ENCODE results near the gene ADAM12. TPM values are rescaled to one million over a fixed set of nuclear protein-coding genes. Genes with fewer than 3 reads are reported as not detected.

ADAM12 gene
- polyA plus RNA-seq, 3 donors: 0.05 TPM; not detected in 2

DNA sequence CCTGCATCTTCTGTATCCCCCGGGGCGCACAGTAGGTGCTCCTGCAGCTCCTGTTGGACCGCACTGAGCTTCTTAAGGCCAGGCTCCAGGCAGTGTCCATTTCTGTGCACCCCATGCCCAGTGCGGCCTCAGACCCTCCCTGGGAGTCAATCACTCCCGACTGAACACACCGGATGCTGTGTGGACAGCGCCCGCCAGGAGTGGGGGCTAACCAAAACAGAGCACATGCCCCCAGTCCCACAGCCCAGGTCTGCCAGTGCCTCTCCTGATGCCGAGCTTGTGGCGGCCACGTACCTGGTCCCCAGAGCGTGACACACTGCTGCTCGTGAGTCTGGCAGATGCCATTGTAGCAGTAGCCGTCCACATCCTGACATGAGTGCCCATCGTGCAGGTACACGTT is 323.8 kb downstream of the ADAM12 start:
- Mint-ChIP-seq H3K27ac (peak overlapping the region in 2 of 7 donors; percentile 50 to 51), H3K36me3 (no peaks in the 10 kb centered on the region), H3K9me3 (peaks cover 0 to 5% (median 0%) of the 10 kb centered on the region in 7 donors), H3K4me3 (no peak overlapping the region), H3K27me3 (ENCODE audit: low read depth in 3 of 3) (peaks cover 7 to 9% (median 8%) of the 10 kb centered on the region in 3 donors), H3K4me1 (no peaks in the 10 kb centered on the region)
- DNase-seq: no peak
- TF ChIP-seq, protein P1, sequence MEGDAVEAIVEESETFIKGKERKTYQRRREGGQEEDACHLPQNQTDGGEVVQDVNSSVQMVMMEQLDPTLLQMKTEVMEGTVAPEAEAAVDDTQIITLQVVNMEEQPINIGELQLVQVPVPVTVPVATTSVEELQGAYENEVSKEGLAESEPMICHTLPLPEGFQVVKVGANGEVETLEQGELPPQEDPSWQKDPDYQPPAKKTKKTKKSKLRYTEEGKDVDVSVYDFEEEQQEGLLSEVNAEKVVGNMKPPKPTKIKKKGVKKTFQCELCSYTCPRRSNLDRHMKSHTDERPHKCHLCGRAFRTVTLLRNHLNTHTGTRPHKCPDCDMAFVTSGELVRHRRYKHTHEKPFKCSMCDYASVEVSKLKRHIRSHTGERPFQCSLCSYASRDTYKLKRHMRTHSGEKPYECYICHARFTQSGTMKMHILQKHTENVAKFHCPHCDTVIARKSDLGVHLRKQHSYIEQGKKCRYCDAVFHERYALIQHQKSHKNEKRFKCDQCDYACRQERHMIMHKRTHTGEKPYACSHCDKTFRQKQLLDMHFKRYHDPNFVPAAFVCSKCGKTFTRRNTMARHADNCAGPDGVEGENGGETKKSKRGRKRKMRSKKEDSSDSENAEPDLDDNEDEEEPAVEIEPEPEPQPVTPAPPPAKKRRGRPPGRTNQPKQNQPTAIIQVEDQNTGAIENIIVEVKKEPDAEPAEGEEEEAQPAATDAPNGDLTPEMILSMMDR (IDR thresholded peaks at IDR 0.05): no peak
- intact Hi-C loops (cut with micrococcal nuclease): no loop called here
- no peaks in the 10 kb centered on the region for H3K36me3 ChIP-seq (replicated peaks in 1 of 2; ENCODE audit: control insufficient read depth in 1 of 2, insufficient read depth in 2 of 2, low read length in 2 of 2)
- H3K4me3 ChIP-seq (replicated peaks in 1 of 3; ENCODE audit: low read depth in 2 of 3, low read length in 3 of 3): no peak overlapping the region
- H3K79me2 ChIP-seq (ENCODE audit: insufficient read depth, low read length): no peaks in the 10 kb centered on the region
- no peak overlapping the region for H3K9ac ChIP-seq (ENCODE audit: insufficient read depth, low read length, poor library complexity, severe bottlenecking)
- 92% methylated on average over 16 of the region's 16 CpGs for WGBS (ENCODE audit: insufficient coverage)
- no peaks in the 10 kb centered on the region for H4K20me1 ChIP-seq (ENCODE audit: insufficient read depth, low read length)
- H3K27me3 ChIP-seq (ENCODE audit: control insufficient read depth in 2 of 2, insufficient read depth in 2 of 2, low read length in 2 of 2): peaks cover 0 to 3% of the 10 kb centered on the region in 2 donors
- no peak overlapping the region for H2AFZ ChIP-seq (ENCODE audit: insufficient read depth, low read depth, low read length, poor library complexity, severe bottlenecking)
- no peaks in the 10 kb centered on the region for H3K4me1 ChIP-seq (ENCODE audit: control insufficient read depth in 1 of 2, insufficient read depth in 2 of 2, low read length in 2 of 2)
- H3K4me2 ChIP-seq (replicated peaks; ENCODE audit: extremely low read depth, low read length, poor library complexity, severe bottlenecking): no peak overlapping the region
- no peak overlapping the region for H3K27ac ChIP-seq (ENCODE audit: low read depth in 1 of 2, low read length in 2 of 2)
- H3K9me3 ChIP-seq (replicated peaks in 1 of 2; ENCODE audit: control insufficient read depth in 1 of 2, insufficient read depth in 1 of 2, low read length in 2 of 2): peaks cover 0 to 7% of the 10 kb centered on the region in 2 donors

DNA sequence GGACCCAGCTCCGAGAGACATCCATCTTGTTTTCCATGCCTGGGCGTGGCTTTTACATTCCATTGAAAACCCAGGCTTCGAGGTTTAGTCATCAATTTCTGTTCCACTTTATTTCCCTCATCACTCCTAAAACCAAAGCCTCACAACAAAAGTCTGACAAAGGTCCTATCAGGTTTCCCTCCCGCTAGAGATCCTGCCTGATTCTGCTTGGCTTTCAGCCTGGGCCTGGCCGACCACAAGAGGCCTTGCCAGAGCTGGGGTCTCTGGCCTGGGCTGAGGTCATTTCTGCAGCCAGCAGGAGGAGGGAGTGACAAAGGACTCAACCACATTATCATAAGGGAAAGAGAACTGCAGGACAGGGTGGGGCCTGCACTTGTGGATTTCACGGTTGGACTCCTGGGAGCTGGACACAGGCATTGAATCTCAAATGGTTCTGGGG is 324.9 kb downstream of the ADAM12 start:
- no peak for DNase-seq
- peaks cover 0 to 3% of the 10 kb centered on the region in 2 donors for H3K27me3 ChIP-seq (ENCODE audit: control insufficient read depth in 2 of 2, insufficient read depth in 2 of 2, low read length in 2 of 2)
- Mint-ChIP-seq H3K36me3 (no peaks in the 10 kb centered on the region), H3K27ac (peak overlapping the region in 1 of 7 donors; percentile 56), H3K4me3 (no peak overlapping the region), H3K4me1 (no peaks in the 10 kb centered on the region), H3K9me3 (peaks cover 0 to 5% (median 0%) of the 10 kb centered on the region in 7 donors), H3K27me3 (ENCODE audit: low read depth in 3 of 3) (peaks cover 10 to 14% (median 10%) of the 10 kb centered on the region in 3 donors)
- H3K27ac ChIP-seq (ENCODE audit: low read depth in 1 of 2, low read length in 2 of 2): no peak overlapping the region
- H3K4me3 ChIP-seq (replicated peaks in 1 of 3; ENCODE audit: low read depth in 2 of 3, low read length in 3 of 3): no peak overlapping the region
- H3K36me3 ChIP-seq (replicated peaks in 1 of 2; ENCODE audit: control insufficient read depth in 1 of 2, insufficient read depth in 2 of 2, low read length in 2 of 2): no peaks in the 10 kb centered on the region
- H3K9ac ChIP-seq (ENCODE audit: insufficient read depth, low read length, poor library complexity, severe bottlenecking): no peak overlapping the region
- intact Hi-C loops (cut with micrococcal nuclease): no loop called here
- no peaks in the 10 kb centered on the region for H4K20me1 ChIP-seq (ENCODE audit: insufficient read depth, low read length)
- TF ChIP-seq, protein P1 (IDR thresholded peaks at IDR 0.05): no peak
- H3K4me1 ChIP-seq (ENCODE audit: control insufficient read depth in 1 of 2, insufficient read depth in 2 of 2, low read length in 2 of 2): no peaks in the 10 kb centered on the region
- no peaks in the 10 kb centered on the region for H3K79me2 ChIP-seq (ENCODE audit: insufficient read depth, low read length)
- no peak overlapping the region for H3K4me2 ChIP-seq (replicated peaks; ENCODE audit: extremely low read depth, low read length, poor library complexity, severe bottlenecking)
- 93% methylated on average over 6 of the region's 6 CpGs for WGBS (ENCODE audit: insufficient coverage)
- H2AFZ ChIP-seq (ENCODE audit: insufficient read depth, low read depth, low read length, poor library complexity, severe bottlenecking): no peak overlapping the region
- H3K9me3 ChIP-seq (replicated peaks in 1 of 2; ENCODE audit: control insufficient read depth in 1 of 2, insufficient read depth in 1 of 2, low read length in 2 of 2): peaks cover 0 to 7% of the 10 kb centered on the region in 2 donors
